Spleen (tissue), 7 donors: Measurements from ENCODE around the gene CTBP1.

ENCODE experiments used
- CTCF ChIP-seq, 11 experiments: fragments of 200-600 bp in 7 of 11; fragments of 450-650 bp in 4 of 11; sonication (generic) in 4 of 11; IDR thresholded peaks in 8 of 11; conservative IDR thresholded peaks in 3 of 11; 1 replicate in 7 of 11; 2 replicates in 4 of 11; pipeline versions ENCODE4 v1.4.0 to v1.8.0; 2016 to 2021; ENCODE audit warnings: antibody characterized with exemption in 11 of 11, inconsistent platforms in 4 of 11, mild to moderate bottlenecking in 1 of 11
- POLR2A ChIP-seq, 3 donors: fragments of 450-650 bp; IDR thresholded peaks; one replicate each; pipeline ENCODE4 v1.5.1; 2017; ENCODE audit warnings: antibody characterized with exemption in 3 of 3, mild to moderate bottlenecking in 1 of 3
- POLR2AphosphoS5 ChIP-seq, 3 donors: sonication (generic); formaldehyde crosslinking; IDR thresholded peaks; one replicate each; pipeline ENCODE4 v1.5.1; 2017; ENCODE audit warnings: antibody characterized with exemption in 3 of 3
- donor health status: DM: no; HTN: no; CAD: no; lungs with moderate emphysema.
- donor health status: DM: no; HTN: no; CAD: no.
- donor health status: DM: no; HTN: no; CAD: no.

- no peak for TF ChIP-seq POLR2A (IDR thresholded peaks at IDR 0.05)
- TF ChIP-seq CTCF (IDR thresholded peaks at IDR 0.05 in 8 of 11, conservative IDR thresholded peaks at IDR 0.05 in 3 of 11), result no peak
- TF ChIP-seq POLR2AphosphoS5 (IDR thresholded peaks at IDR 0.05), result peak in 2 of 3 donors; percentile 21 to 29
These were observed 19.6 kb downstream of the CTBP1 start for GRCh38 chr4:1229117-1229849.
